SK-N-SH (cell line): Measurements from ENCODE around the gene PTPRD.

Experiments used
- EZH2phosphoT487 ChIP-seq: fragments of 200-600 bp; sonication (generic); IDR thresholded peaks from 2 replicates; pipeline ENCODE4 v1.6.1; 2017; ENCODE audit warnings: low read depth, mixed run types, mild to moderate bottlenecking, antibody characterized with exemption, moderate library complexity, borderline replicate concordance
- POLR2AphosphoS5 ChIP-seq: IDR thresholded peaks from 2 replicates; pipeline ENCODE4 v1.6.1; 2012; ENCODE audit warnings: low read depth, low read length
- RCOR1 ChIP-seq: fragments of 150-350 bp; IDR thresholded peaks from 2 replicates; pipeline ENCODE4 v1.6.1; 2017; ENCODE audit warnings: antibody characterized with exemption, low read length
- YY1 ChIP-seq: IDR thresholded peaks from 2 replicates; pipeline ENCODE4 v1.4.0; 2012; ENCODE audit warnings: low read depth, mild to moderate bottlenecking
- TF ChIP-seq, protein P1 (sequence below): IDR thresholded peaks from 2 replicates; pipeline ENCODE4 v1.4.0; 2012; ENCODE audit warnings: low read depth, borderline replicate concordance
- TF ChIP-seq, protein P2 (sequence below): fragments of 200-600 bp; sonication (generic); IDR thresholded peaks from 2 replicates; pipeline ENCODE4 v1.6.1; 2017; ENCODE audit warnings: antibody characterized with exemption, mild to moderate bottlenecking, moderate library complexity

DNA sequence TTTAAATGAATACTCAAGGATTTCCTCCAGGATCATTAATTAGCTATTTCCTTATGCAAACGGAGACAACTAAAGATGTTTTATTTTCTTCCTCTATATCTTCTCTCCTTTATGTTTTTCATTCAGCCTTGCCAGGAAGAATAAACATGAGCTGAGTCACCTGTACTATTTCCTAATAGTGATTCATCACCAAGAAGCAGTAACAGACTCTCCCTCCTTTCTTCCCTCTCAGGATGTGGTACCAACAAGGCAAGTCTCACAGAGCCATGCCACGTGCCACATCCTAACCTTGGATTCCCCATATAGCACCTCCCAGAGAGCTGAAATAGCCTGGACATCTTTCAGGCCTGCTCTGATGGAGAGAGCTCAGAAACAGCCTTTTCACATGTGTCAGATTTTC, 2054.6 kb downstream of the PTPRD start:
- TF ChIP-seq, protein P1, sequence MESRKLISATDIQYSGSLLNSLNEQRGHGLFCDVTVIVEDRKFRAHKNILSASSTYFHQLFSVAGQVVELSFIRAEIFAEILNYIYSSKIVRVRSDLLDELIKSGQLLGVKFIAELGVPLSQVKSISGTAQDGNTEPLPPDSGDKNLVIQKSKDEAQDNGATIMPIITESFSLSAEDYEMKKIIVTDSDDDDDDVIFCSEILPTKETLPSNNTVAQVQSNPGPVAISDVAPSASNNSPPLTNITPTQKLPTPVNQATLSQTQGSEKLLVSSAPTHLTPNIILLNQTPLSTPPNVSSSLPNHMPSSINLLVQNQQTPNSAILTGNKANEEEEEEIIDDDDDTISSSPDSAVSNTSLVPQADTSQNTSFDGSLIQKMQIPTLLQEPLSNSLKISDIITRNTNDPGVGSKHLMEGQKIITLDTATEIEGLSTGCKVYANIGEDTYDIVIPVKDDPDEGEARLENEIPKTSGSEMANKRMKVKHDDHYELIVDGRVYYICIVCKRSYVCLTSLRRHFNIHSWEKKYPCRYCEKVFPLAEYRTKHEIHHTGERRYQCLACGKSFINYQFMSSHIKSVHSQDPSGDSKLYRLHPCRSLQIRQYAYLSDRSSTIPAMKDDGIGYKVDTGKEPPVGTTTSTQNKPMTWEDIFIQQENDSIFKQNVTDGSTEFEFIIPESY, result no peak
- TF ChIP-seq RCOR1, result no peak
- TF ChIP-seq, protein P2, sequence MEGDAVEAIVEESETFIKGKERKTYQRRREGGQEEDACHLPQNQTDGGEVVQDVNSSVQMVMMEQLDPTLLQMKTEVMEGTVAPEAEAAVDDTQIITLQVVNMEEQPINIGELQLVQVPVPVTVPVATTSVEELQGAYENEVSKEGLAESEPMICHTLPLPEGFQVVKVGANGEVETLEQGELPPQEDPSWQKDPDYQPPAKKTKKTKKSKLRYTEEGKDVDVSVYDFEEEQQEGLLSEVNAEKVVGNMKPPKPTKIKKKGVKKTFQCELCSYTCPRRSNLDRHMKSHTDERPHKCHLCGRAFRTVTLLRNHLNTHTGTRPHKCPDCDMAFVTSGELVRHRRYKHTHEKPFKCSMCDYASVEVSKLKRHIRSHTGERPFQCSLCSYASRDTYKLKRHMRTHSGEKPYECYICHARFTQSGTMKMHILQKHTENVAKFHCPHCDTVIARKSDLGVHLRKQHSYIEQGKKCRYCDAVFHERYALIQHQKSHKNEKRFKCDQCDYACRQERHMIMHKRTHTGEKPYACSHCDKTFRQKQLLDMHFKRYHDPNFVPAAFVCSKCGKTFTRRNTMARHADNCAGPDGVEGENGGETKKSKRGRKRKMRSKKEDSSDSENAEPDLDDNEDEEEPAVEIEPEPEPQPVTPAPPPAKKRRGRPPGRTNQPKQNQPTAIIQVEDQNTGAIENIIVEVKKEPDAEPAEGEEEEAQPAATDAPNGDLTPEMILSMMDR, result no peak
- TF ChIP-seq POLR2AphosphoS5, result no peak
- no peak for TF ChIP-seq YY1
- no peak for TF ChIP-seq EZH2phosphoT487
